Type B pancreatic cell (in vitro differentiated cells): ENCODE data around the gene RBM4B. TPM values are rescaled to one million over a fixed set of nuclear protein-coding genes. Genes with fewer than 3 reads are reported as not detected.

Experiments used
- DNase-seq: peaks from one replicate; pipeline ENCODE4 v3.0.0; 2021; ENCODE audit warnings: mixed read lengths; ENCODE audit not compliant: unreplicated experiment; ENCODE audit errors: extremely low spot score
- H3K27ac Mint-ChIP-seq: 2 replicates; pipeline ENCODE4 v1.8.0; 2021; ENCODE audit warnings: mild to moderate bottlenecking, mixed read lengths
- H3K27me3 Mint-ChIP-seq: 2 replicates; pipeline ENCODE4 v1.8.0; 2021; ENCODE audit warnings: mixed read lengths
- H3K36me3 Mint-ChIP-seq: 2 replicates; pipeline ENCODE4 v1.8.0; 2021; ENCODE audit warnings: mixed read lengths
- H3K4me1 Mint-ChIP-seq: one replicate; pipeline ENCODE4 v1.8.0; 2021; ENCODE audit warnings: mixed read lengths; ENCODE audit not compliant: unreplicated experiment
- H3K4me3 Mint-ChIP-seq: 2 replicates; pipeline ENCODE4 v1.8.0; 2021; ENCODE audit warnings: mild to moderate bottlenecking, mixed read lengths
- H3K9me3 Mint-ChIP-seq: 2 replicates; pipeline ENCODE4 v1.8.0; 2021; ENCODE audit warnings: mixed read lengths
- CTCF ChIP-seq: fragments of 200-600 bp; sonication (generic); conservative IDR thresholded peaks from 2 replicates; pipeline ENCODE4 v1.5.0; 2021; ENCODE audit warnings: antibody characterized with exemption, mild to moderate bottlenecking
- total RNA-seq: library from RNA; stranded (reverse); gene quantifications from 2 replicates; pipeline ENCODE4 v1.2.1, GENCODE V29; 2021; ENCODE audit warnings: low replicate concordance

RBM4B gene
- total RNA-seq, 1 donor from 2014 or later = 49.1 TPM

GRCh38 chr11:66688561-66689534 lies 11.2 kb upstream of the RBM4B start:
- Mint-ChIP-seq H3K4me1 (peaks cover 10% of the 10 kb centered on the region), H3K27ac (no peak overlapping the region), H3K9me3 (no peaks in the 10 kb centered on the region), H3K36me3 (peaks cover 6% of the 10 kb centered on the region), H3K4me3 (no peak overlapping the region), H3K27me3 (no peaks in the 10 kb centered on the region)
- no peak for TF ChIP-seq CTCF
- DNase-seq = no peak

DNA sequence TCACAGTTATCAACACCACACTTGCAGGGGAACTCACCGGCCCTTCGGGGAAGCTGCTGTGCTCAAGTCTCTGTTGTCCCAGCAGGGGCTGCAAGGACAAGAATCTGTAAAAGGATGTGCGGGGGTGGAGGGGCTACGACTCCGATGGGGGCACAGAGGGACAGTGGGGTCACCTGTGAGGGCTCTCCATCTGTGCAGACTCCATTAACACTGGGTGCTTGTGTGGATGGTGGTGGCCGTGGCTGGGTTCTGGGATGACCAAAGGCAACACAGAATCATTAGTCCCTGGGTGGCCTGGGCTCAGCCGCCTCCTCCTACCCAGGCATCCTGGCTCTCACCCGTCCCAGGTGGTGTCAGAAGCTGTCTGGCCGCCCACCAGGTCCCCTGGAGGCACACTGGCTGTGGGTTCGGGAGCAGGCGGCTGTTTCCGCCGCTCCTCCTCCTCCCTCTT lies 10.2 kb upstream of the RBM4B start:
- no peak overlapping the region for H3K27ac Mint-ChIP-seq
- DNase-seq = no peak
- H3K4me3 Mint-ChIP-seq = no peak overlapping the region
- H3K36me3 Mint-ChIP-seq = peaks cover 9% of the 10 kb centered on the region
- H3K27me3 Mint-ChIP-seq = no peaks in the 10 kb centered on the region
- H3K9me3 Mint-ChIP-seq = no peaks in the 10 kb centered on the region
- H3K4me1 Mint-ChIP-seq = peaks cover 10% of the 10 kb centered on the region
- no peak for TF ChIP-seq CTCF

DNA sequence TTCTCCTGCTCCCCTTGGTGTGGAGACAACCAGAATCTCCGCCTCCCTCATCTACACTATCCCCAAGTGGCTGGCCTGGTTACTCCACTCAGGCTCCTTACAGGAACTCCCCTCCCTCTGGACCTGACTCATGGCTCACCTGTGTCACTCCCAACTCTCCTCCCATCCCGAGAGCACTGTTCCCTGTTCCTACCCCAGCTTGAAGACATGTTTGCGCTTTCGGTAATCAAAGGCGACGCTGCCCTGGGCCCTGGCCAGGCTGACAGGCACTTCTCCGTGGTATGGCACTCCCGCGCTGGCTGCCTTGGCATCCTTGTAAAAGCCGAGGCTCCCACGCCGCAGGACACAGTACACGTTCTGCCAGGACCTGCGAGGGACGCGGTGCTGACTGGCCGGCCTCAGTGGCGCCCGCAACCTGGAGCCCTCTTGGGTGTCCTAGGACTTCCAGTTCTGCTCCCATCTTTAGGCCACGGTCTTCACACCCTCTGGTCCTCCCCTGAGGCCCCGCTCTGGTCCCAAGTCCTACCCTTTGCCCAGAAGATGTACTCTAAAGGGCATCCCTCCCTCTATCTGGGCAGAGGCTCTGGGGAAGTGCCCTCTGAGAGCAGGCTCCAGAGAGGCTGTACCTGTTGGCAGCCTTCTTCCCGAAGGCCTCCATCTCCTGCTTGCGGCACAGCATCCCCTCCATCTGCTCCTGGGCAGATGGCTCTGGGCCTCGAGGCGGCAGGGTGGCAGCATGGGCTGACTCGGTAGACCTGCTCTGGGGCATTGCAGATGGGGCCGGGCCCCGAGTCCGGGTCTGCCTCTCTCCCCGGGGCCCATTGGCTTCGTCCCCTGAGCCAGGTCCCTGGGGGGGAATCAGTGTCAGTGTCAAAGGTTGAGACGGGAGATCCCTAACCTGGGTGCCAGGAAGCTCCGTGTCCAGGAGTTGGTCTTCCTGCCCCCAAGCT lies 9.4 kb upstream of the RBM4B start:
- H3K9me3 Mint-ChIP-seq = no peaks in the 10 kb centered on the region
- peaks cover 9% of the 10 kb centered on the region for H3K36me3 Mint-ChIP-seq
- no peak for TF ChIP-seq CTCF
- no peak overlapping the region for H3K27ac Mint-ChIP-seq
- H3K4me3 Mint-ChIP-seq = no peak overlapping the region
- DNase-seq = no peak
- peaks cover 10% of the 10 kb centered on the region for H3K4me1 Mint-ChIP-seq
- no peaks in the 10 kb centered on the region for H3K27me3 Mint-ChIP-seq

GRCh38 chr11:66686100-66686785 lies 8.6 kb upstream of the RBM4B start:
- Mint-ChIP-seq H3K4me3 (no peak overlapping the region), H3K9me3 (no peaks in the 10 kb centered on the region), H3K27ac (peak overlapping the region; percentile 51), H3K27me3 (no peaks in the 10 kb centered on the region), H3K4me1 (peaks cover 10% of the 10 kb centered on the region), H3K36me3 (peaks cover 9% of the 10 kb centered on the region)
- no peak for DNase-seq
- TF ChIP-seq CTCF = no peak
